MCF 10A (cell line): ENCODE measurements around the gene GPC6. TPM values are rescaled to one million over a fixed set of nuclear protein-coding genes. Genes with fewer than 3 reads are reported as not detected.

Source experiments
- BruUV-seq: library from RNA; stranded (reverse); fragments of 400-500 nt; replicated peaks from 2 replicates; lab custom pipeline; 2021; lab: Mats Ljungman, UMichigan
- CTCF ChIA-PET: fragments of 300-600 bp; sonication (Branson Sonifier 250); formaldehyde crosslinking; extraction: SDS; loops from one replicate; lab custom pipeline; 2021; ENCODE audit warnings: antibody characterized with exemption, inconsistent platforms; lab: Yijun Ruan, JAX
- POLR2A ChIA-PET: fragments of 300-600, 350-650 bp; sonication (Branson Sonifier 250); formaldehyde crosslinking; extraction: SDS; loops from one replicate; lab custom pipeline; 2020; ENCODE audit warnings: antibody characterized with exemption, inconsistent platforms; lab: Yijun Ruan, JAX
- DNase-seq: peaks from one replicate; pipeline ENCODE4 v3.0.0-alpha.2; 2018; ENCODE audit not compliant: unreplicated experiment
- H3K27ac Mint-ChIP-seq: one replicate; pipeline ENCODE4 v1.8.0; 2022; ENCODE audit warnings: mild to moderate bottlenecking, low read depth, mixed read lengths; ENCODE audit not compliant: unreplicated experiment
- H3K27me3 Mint-ChIP-seq: one replicate; pipeline ENCODE4 v1.8.0; 2022; ENCODE audit warnings: mixed read lengths; ENCODE audit not compliant: insufficient read depth, unreplicated experiment
- H3K36me3 Mint-ChIP-seq: one replicate; pipeline ENCODE4 v1.8.0; 2022; ENCODE audit warnings: mild to moderate bottlenecking, moderate library complexity, mixed read lengths; ENCODE audit not compliant: insufficient read depth, unreplicated experiment
- H3K4me1 Mint-ChIP-seq: one replicate; pipeline ENCODE4 v1.8.0; 2022; ENCODE audit warnings: mixed read lengths; ENCODE audit not compliant: insufficient read depth, unreplicated experiment
- H3K4me3 Mint-ChIP-seq: one replicate; pipeline ENCODE4 v1.8.0; 2022; ENCODE audit warnings: mild to moderate bottlenecking, moderate library complexity, mixed read lengths; ENCODE audit not compliant: unreplicated experiment
- H3K9me3 Mint-ChIP-seq: one replicate; pipeline ENCODE4 v1.8.0; 2022; ENCODE audit warnings: mixed read lengths; ENCODE audit not compliant: unreplicated experiment
- intact Hi-C: fragments of 100-400 bp; cut with micrococcal nuclease; formaldehyde crosslinking; loops from 2 replicates; pipeline ENCODE4 v1.14.1; 2022
- total RNA-seq: library from RNA; stranded (reverse); gene quantifications from 2 replicates; pipeline ENCODE4 v1.2.3, GENCODE V29; 2022
- TF ChIP-seq, protein P1 (sequence below): fragments of 200-600 bp; IDR thresholded peaks from one replicate; pipeline ENCODE4 v1.8.0; 2022; ENCODE audit warnings: antibody characterized with exemption, mild to moderate bottlenecking; ENCODE audit not compliant: unreplicated experiment

GPC6 gene
- total RNA-seq, 1 experiment from 2014 or later: 8.4 TPM

DNA sequence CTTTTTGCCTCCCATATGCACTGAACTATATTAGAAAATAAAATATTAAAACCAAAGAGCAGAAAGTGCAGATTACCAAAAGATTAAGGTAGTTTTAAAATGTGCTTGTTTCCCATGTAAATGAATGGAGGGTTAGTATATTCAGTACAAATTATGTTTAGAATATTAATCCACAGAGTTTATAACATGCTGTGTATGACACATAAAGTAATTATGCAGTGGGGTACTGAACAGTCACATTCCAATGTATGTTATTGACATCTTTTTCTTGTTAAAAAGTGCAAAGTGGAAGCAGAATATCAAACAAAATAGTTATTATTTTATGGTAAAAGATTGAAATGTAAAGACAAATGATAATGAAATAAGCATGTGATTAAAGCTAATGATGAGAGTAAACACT lies 79.3 kb downstream of the GPC6 start:
- no TSS peak for BruUV-seq
- POLR2A ChIA-PET: no interaction called here
- intact Hi-C loops: no loop called here
- Mint-ChIP-seq H3K27me3 (no peaks in the 10 kb centered on the region), H3K9me3 (no peaks in the 10 kb centered on the region), H3K4me3 (no peak overlapping the region), H3K27ac (peak overlapping the region; percentile 69), H3K4me1 (peaks cover 19% of the 10 kb centered on the region), H3K36me3 (no peaks in the 10 kb centered on the region)
- TF ChIP-seq, protein P1, sequence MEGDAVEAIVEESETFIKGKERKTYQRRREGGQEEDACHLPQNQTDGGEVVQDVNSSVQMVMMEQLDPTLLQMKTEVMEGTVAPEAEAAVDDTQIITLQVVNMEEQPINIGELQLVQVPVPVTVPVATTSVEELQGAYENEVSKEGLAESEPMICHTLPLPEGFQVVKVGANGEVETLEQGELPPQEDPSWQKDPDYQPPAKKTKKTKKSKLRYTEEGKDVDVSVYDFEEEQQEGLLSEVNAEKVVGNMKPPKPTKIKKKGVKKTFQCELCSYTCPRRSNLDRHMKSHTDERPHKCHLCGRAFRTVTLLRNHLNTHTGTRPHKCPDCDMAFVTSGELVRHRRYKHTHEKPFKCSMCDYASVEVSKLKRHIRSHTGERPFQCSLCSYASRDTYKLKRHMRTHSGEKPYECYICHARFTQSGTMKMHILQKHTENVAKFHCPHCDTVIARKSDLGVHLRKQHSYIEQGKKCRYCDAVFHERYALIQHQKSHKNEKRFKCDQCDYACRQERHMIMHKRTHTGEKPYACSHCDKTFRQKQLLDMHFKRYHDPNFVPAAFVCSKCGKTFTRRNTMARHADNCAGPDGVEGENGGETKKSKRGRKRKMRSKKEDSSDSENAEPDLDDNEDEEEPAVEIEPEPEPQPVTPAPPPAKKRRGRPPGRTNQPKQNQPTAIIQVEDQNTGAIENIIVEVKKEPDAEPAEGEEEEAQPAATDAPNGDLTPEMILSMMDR: no peak
- CTCF ChIA-PET: interaction anchor here (1.5 kb wide), 1 partner anchor 9 kb away, joined by 4 read pairs; no protein-coding TSS in a partner anchor
- no peak for DNase-seq

DNA sequence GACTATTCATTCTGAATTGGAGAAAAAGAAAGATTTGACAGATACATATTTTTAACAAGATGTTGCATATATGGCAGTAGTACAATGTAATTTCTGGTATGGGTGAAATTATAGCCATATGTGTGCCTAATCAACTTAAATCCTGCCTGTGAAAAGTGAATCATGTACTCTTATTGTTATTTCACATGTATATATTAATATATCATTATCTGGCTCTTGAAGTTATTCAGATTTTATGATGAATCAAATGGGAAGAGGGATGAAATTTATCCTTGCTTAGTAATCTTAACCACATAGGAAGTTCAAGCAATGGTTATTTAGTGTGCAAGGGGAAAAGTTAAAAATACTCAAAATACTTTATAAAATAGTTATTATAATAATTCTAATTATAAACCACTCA lies 80.5 kb downstream of the GPC6 start:
- no peak for DNase-seq
- Mint-ChIP-seq H3K36me3 (no peaks in the 10 kb centered on the region), H3K4me1 (peaks cover 19% of the 10 kb centered on the region), H3K27me3 (no peaks in the 10 kb centered on the region), H3K27ac (no peak overlapping the region), H3K9me3 (no peaks in the 10 kb centered on the region), H3K4me3 (no peak overlapping the region)
- TF ChIP-seq, protein P1: no peak
- ChIA-PET CTCF (interaction anchor here (0.6 to 1.5 kb wide), 2 partner anchors 10 to 1130 kb away, joined by 3 to 4 read pairs; no protein-coding TSS in a partner anchor), POLR2A (no interaction called here)
- BruUV-seq: no TSS peak
- intact Hi-C loops: no loop called here

DNA sequence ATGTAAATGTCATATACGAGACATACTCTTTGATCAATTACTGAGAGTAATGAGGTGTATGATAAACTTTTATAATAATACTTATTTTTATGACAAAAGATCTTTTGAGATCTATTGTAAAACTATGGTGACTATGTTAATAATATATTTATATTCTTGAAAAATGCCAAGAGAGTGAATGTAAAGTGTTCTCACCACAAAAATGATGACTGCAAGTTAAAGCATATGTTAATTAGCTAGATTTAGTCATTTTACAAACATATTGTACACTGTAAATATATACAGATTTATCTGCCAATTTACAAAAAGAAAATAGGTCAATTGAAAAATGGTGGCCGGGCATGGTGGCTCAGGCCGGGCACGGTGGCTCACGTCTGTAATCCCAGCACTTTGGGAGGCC lies 81.0 kb downstream of the GPC6 start:
- Mint-ChIP-seq H3K36me3 (no peaks in the 10 kb centered on the region), H3K27ac (no peak overlapping the region), H3K4me3 (no peak overlapping the region), H3K27me3 (no peaks in the 10 kb centered on the region), H3K4me1 (peaks cover 19% of the 10 kb centered on the region), H3K9me3 (no peaks in the 10 kb centered on the region)
- DNase-seq: no peak
- TF ChIP-seq, protein P1: no peak
- ChIA-PET CTCF (no interaction called here), POLR2A (no interaction called here)
- no TSS peak for BruUV-seq
- intact Hi-C loops: no loop called here

DNA sequence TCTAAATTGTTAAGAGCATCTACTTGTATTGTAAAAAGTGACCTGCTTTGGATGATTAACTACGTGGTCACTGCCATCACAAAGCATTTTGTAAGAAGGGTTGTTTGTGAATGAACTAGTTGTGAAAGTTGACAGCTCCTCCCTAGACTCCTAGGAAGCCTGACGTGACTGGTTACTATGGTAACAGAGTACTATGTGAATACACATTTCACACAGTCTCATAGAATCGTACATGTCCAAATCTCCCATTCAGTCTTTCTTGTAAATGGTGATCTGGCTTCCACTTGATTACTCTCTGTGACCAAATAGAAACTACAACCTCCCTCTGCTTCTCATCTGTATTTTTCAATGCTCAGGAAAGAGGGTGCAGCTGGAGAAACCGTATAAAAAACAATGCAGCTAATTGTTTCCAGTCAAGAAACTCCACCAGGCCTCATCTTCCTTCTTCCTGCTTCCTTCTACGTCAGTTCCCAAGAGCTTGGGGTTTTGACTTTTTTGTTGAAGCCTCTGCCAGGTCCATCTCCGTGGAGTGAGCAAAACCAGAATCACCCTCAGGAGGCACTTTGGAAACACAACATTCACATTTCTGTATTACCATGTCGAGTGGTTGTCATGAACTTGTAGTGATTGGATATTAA lies 83.4 kb downstream of the GPC6 start:
- Mint-ChIP-seq H3K4me1 (peaks cover 19% of the 10 kb centered on the region), H3K4me3 (no peak overlapping the region), H3K27me3 (no peaks in the 10 kb centered on the region), H3K27ac (peak overlapping the region; percentile 64), H3K36me3 (no peaks in the 10 kb centered on the region), H3K9me3 (no peaks in the 10 kb centered on the region)
- peak; percentile 81 for DNase-seq
- BruUV-seq: no TSS peak
- intact Hi-C loops: no loop called here
- POLR2A ChIA-PET: no interaction called here
- TF ChIP-seq, protein P1: no peak
- CTCF ChIA-PET: interaction anchor here (0.6 to 0.8 kb wide), 2 partner anchors 8 to 55 kb away, joined by 3 read pairs; no protein-coding TSS in a partner anchor
